ENCODE data around the gene CRIP1. TPM values are rescaled to one million over a fixed set of nuclear protein-coding genes. Genes with fewer than 3 reads are reported as not detected.

Gene CRIP1
- total and polyA plus RNA-seq, 10 of the 15 experiments (the other 5 are each of a cell fraction or from before 2014, with no cell fraction given) = 66.8 to 259 (median 154) TPM

- TF ChIP-seq HSF1 (IDR thresholded peaks at IDR 0.05; ENCODE audit: low read depth, low read length) (no peak), NFYA (IDR thresholded peaks at IDR 0.05; ENCODE audit: borderline replicate concordance, low read depth, low read length) (no peak), HCFC1 (IDR thresholded peaks at IDR 0.05; ENCODE audit: low read length) (no peak), MXI1 (IDR thresholded peaks at IDR 0.05; ENCODE audit: low read depth, low read length) (no peak), SMC3 (IDR thresholded peaks at IDR 0.05; ENCODE audit: borderline replicate concordance, low read length) (no peak), SREBF1 (IDR thresholded peaks at IDR 0.05; ENCODE audit: low read length) (no peak), PKNOX1 (IDR thresholded peaks at IDR 0.05) (no peak), HDGF (IDR thresholded peaks at IDR 0.05) (peak; percentile 84), ZNF217 (IDR thresholded peaks at IDR 0.05) (no peak), ZNF687 (IDR thresholded peaks at IDR 0.05) (no peak), ZNF592 (IDR thresholded peaks at IDR 0.05) (no peak), TCF7 (IDR thresholded peaks at IDR 0.05; ENCODE audit: borderline replicate concordance) (no peak), BHLHE40 (IDR thresholded peaks at IDR 0.05; ENCODE audit: borderline replicate concordance in 1 of 2, low read depth in 2 of 2, low read length in 1 of 2) (no peak), STAT3 (IDR thresholded peaks at IDR 0.05; ENCODE audit: low read depth, low read length) (no peak), PAX5 (IDR thresholded peaks at IDR 0.05; ENCODE audit: borderline replicate concordance, low read depth, low read length) (no peak), ZBTB33 (IDR thresholded peaks at IDR 0.05) (peak; percentile 89), KAT2A (conservative IDR thresholded peaks at IDR 0.05; ENCODE audit: control insufficient read depth, low read depth, low read length) (no peak)
These were observed 935 bp upstream of the CRIP1 start (continued) for GRCh38 chr14:105485739-105486162.

All from GM12878 (cell line).